Tibial nerve (tissue), 4 donors: ENCODE measurements around the gene CRY1. TPM values are rescaled to one million over a fixed set of nuclear protein-coding genes. Genes with fewer than 3 reads are reported as not detected.

Experiments
- DNase-seq, 2 donors: peaks; one replicate each; pipeline ENCODE4 v3.0.0-alpha.2; 2019; ENCODE audit warnings: low spot score in 2 of 2
- H3K27ac ChIP-seq, 4 donors: fragments of 200-600 bp; sonication (generic) in 3 of 4; one replicate each; pipeline ENCODE4 v1.5.1; 2017 to 2019; ENCODE audit warnings: mild to moderate bottlenecking in 1 of 4
- H3K27me3 ChIP-seq, 2 donors: fragments of 200-600 bp; sonication (generic) in 1 of 2; one replicate each; pipeline versions ENCODE4 v1.5.1 to v1.6.0; 2017 to 2019
- H3K36me3 ChIP-seq, 3 donors: fragments of 200-600 bp; sonication (generic); one replicate each; pipeline ENCODE4 v1.5.1; 2018 to 2019
- H3K4me1 ChIP-seq, 4 donors: fragments of 200-600 bp; sonication (generic) in 3 of 4; one replicate each; pipeline ENCODE4 v1.5.1; 2017 to 2019
- H3K4me3 ChIP-seq, 4 donors: fragments of 200-600 bp; sonication (generic) in 3 of 4; one replicate each; pipeline ENCODE4 v1.5.1; 2017 to 2019; ENCODE audit warnings: mild to moderate bottlenecking in 1 of 4, moderate library complexity in 1 of 4
- H3K9me3 ChIP-seq, 4 donors: fragments of 200-600 bp; sonication (generic) in 3 of 4; one replicate each; pipeline ENCODE4 v1.5.1; 2017 to 2019
- EP300 ChIP-seq, 2 donors: sonication (generic); formaldehyde crosslinking; IDR thresholded peaks; one replicate each; pipeline ENCODE4 v1.6.1; 2017; ENCODE audit warnings: antibody characterized with exemption in 2 of 2, mild to moderate bottlenecking in 1 of 2
- POLR2A ChIP-seq, 2 donors: fragments of 450-650 bp; IDR thresholded peaks; one replicate each; pipeline ENCODE4 v1.6.1; 2017; ENCODE audit warnings: antibody characterized with exemption in 2 of 2, mild to moderate bottlenecking in 2 of 2, moderate library complexity in 2 of 2
- WGBS, 2 donors: methylation state at CpG; one replicate each; pipeline ENCODE4 v1.1.5; 2018; 5-methylcytosine and 5-hydroxymethylcytosine counted together
- total RNA-seq, 4 donors: library from RNA; depleted of rRNA; stranded (reverse); fragments of >200 nt; gene quantifications; one replicate each; pipeline ENCODE4 v1.1.0, GENCODE V29; 2016
- TF ChIP-seq, protein P1 (sequence below), 5 experiments: fragments of 200-600 bp in 3 of 5; fragments of 450-650 bp in 2 of 5; sonication (generic) in 3 of 5; IDR thresholded peaks; one replicate each; pipeline ENCODE4 v1.5.1; 2016 to 2019; ENCODE audit warnings: antibody characterized with exemption in 5 of 5, mild to moderate bottlenecking in 3 of 5, moderate library complexity in 2 of 5

Gene CRY1
- total RNA-seq, 4 donors from 2014 or later, result 16.3 to 36.3 (median 24.4) TPM

- H3K4me1 ChIP-seq, result peaks cover 0 to 56% (median 17%) of the 10 kb centered on the region in 4 donors
- H3K27me3 ChIP-seq, result no peaks in the 10 kb centered on the region
- no peak for TF ChIP-seq POLR2A (IDR thresholded peaks at IDR 0.05)
- TF ChIP-seq EP300 (IDR thresholded peaks at IDR 0.05), result no peak
- TF ChIP-seq, protein P1, sequence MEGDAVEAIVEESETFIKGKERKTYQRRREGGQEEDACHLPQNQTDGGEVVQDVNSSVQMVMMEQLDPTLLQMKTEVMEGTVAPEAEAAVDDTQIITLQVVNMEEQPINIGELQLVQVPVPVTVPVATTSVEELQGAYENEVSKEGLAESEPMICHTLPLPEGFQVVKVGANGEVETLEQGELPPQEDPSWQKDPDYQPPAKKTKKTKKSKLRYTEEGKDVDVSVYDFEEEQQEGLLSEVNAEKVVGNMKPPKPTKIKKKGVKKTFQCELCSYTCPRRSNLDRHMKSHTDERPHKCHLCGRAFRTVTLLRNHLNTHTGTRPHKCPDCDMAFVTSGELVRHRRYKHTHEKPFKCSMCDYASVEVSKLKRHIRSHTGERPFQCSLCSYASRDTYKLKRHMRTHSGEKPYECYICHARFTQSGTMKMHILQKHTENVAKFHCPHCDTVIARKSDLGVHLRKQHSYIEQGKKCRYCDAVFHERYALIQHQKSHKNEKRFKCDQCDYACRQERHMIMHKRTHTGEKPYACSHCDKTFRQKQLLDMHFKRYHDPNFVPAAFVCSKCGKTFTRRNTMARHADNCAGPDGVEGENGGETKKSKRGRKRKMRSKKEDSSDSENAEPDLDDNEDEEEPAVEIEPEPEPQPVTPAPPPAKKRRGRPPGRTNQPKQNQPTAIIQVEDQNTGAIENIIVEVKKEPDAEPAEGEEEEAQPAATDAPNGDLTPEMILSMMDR (IDR thresholded peaks at IDR 0.05), result no peak
- H3K9me3 ChIP-seq, result no peaks in the 10 kb centered on the region
- no peak overlapping the region for H3K4me3 ChIP-seq
- DNase-seq, result no peak
- H3K36me3 ChIP-seq, result peaks cover 0 to 39% (median 2%) of the 10 kb centered on the region in 3 donors
- H3K27ac ChIP-seq, result no peak overlapping the region
Observed at GRCh38 chr12:106973545-106973944, 119.8 kb downstream of the CRY1 start.

GRCh38 chr12:106971065-106971464 lies 122.3 kb downstream of the CRY1 start:
- DNase-seq, result no peak
- Histone ChIP-seq H3K36me3 (peaks cover 2 to 57% (median 11%) of the 10 kb centered on the region in 3 donors), H3K27me3 (no peaks in the 10 kb centered on the region), H3K27ac (no peak overlapping the region), H3K9me3 (no peaks in the 10 kb centered on the region), H3K4me3 (no peak overlapping the region), H3K4me1 (peaks cover 0 to 35% (median 7%) of the 10 kb centered on the region in 4 donors)
- WGBS, 2 donors, result 98 to 100% methylated on average over 2 of the region's 2 CpGs
- no peak for TF ChIP-seq POLR2A (IDR thresholded peaks at IDR 0.05)
- TF ChIP-seq, protein P1 (IDR thresholded peaks at IDR 0.05), result no peak

- Histone ChIP-seq H3K4me3 (no peak overlapping the region), H3K27me3 (no peaks in the 10 kb centered on the region), H3K9me3 (no peaks in the 10 kb centered on the region), H3K4me1 (peaks cover 0 to 43% (median 0%) of the 10 kb centered on the region in 4 donors), H3K36me3 (peaks cover 0 to 42% (median 11%) of the 10 kb centered on the region in 3 donors), H3K27ac (no peak overlapping the region)
- 83 to 90% methylated on average over 2 of the region's 2 CpGs for WGBS, 2 donors
- TF ChIP-seq, protein P1 (IDR thresholded peaks at IDR 0.05), result no peak
- no peak for TF ChIP-seq POLR2A (IDR thresholded peaks at IDR 0.05)
- no peak for TF ChIP-seq EP300 (IDR thresholded peaks at IDR 0.05)
- DNase-seq, result no peak
Observed at GRCh38 chr12:106964526-106964925, 128.8 kb downstream of the CRY1 start.

- DNase-seq, result no peak
- Histone ChIP-seq H3K36me3 (peaks cover 0 to 20% (median 2%) of the 10 kb centered on the region in 3 donors), H3K27ac (no peak overlapping the region), H3K27me3 (no peaks in the 10 kb centered on the region), H3K4me1 (peaks cover 0 to 65% (median 12%) of the 10 kb centered on the region in 4 donors), H3K9me3 (no peaks in the 10 kb centered on the region), H3K4me3 (no peak overlapping the region)
- WGBS, 2 donors, result 77 to 80% methylated on average over 3 of the region's 3 CpGs
- TF ChIP-seq, protein P1 (IDR thresholded peaks at IDR 0.05), result no peak
- TF ChIP-seq EP300 (IDR thresholded peaks at IDR 0.05) (no peak), POLR2A (IDR thresholded peaks at IDR 0.05) (no peak)
Observed at GRCh38 chr12:106962286-106962685, 131.1 kb downstream of the CRY1 start.

DNA sequence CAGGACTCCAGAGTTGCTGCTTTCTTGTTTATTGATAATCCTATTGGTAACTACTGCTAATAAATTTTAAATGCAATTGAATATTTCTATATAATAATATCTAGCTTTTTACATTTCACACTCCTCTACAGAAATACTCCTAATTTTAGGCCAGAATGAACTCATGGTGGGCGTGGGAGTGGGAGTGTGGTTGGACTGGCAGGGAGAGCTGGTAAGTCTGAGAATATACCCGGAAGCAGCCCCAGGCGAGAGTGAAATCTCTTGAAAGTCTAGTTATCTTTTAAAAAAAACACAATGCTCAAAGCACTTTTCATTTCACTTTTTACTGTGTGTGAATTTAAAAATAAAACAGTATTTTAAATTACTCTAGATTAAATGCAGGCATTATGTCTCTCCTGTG lies 132.9 kb downstream of the CRY1 start:
- no peak for DNase-seq
- TF ChIP-seq EP300 (IDR thresholded peaks at IDR 0.05) (no peak), POLR2A (IDR thresholded peaks at IDR 0.05) (no peak)
- TF ChIP-seq, protein P1 (IDR thresholded peaks at IDR 0.05), result no peak
- H3K4me1 ChIP-seq, result peaks cover 0 to 68% (median 12%) of the 10 kb centered on the region in 4 donors
- no peaks in the 10 kb centered on the region for H3K27me3 ChIP-seq
- WGBS, 2 donors, result 70 to 81% methylated on average over 3 of the region's 3 CpGs
- no peak overlapping the region for H3K4me3 ChIP-seq
- no peak overlapping the region for H3K27ac ChIP-seq
- H3K9me3 ChIP-seq, result no peaks in the 10 kb centered on the region
- peaks cover 0 to 9% (median 0%) of the 10 kb centered on the region in 3 donors for H3K36me3 ChIP-seq
